ENCODE data around the gene FBXO17. TPM values are rescaled to one million over a fixed set of nuclear protein-coding genes. Genes with fewer than 3 reads are reported as not detected.
A peak's percentile ranks its signal among the peaks of the same experiment; 100 is the strongest.

The FBXO17 gene
- total and polyA plus RNA-seq, 2 of the 13 experiments (the other 11 are each of a cell fraction or from before 2014, with no cell fraction given), result 22.1 to 58.7 TPM

DNA sequence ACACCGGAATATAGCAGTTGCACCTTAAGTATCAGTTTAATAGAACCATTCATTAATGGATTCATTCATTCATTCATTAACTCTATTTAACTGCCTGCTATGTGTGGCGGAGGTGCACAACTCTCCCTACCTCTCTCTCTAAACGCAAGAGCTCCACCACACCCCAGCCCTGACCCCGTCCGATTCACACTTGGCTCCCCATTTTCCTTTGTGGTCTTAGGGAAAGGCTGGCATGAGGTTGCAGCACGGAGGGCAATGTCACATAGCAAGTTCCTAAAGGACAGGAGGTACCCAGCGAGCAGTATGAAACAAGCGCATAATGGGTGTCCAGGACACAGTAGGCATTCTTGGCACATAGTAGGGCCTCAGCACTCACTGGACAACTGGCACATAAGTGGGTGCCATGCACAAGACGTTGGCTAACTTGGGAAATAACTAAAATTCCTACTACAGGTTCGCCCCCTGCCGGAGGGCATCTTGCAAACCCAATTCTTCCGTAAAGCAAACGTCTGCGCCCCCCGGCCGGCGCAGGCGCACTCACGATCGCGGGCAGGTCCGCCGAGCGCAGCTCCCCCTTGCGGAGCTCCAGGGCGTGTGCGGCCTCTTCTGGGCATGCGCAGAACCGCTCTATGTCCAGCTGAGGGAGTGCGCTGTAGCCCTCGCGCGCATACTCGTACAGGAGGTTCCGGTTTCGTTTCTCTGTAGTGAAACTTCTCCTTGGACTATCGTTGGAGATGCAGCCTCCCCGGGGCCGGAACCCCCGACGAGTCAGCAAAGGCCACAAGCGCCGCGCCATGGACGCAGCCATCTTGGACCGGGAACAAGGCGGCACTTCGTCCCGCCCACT, 45.4 kb downstream of the FBXO17 start, which contains the start of gene SARS2 (continued):
- TF ChIP-seq PATZ1 (CRISPR knock-in tag; IDR thresholded peaks at IDR 0.05) (peak; percentile 20; the same call in 1 of the 2 replicates), ZFP90 (CRISPR knock-in tag; IDR thresholded peaks at IDR 0.05; ENCODE audit: borderline replicate concordance) (peak; percentile 47; the same call in 1 of the 2 replicates), ZNF318 (CRISPR knock-in tag; IDR thresholded peaks at IDR 0.05) (no peak), ZNF549 (CRISPR knock-in tag; IDR thresholded peaks at IDR 0.05) (no peak), CENPT (CRISPR knock-in tag; IDR thresholded peaks at IDR 0.05; ENCODE audit: low read depth) (no peak; the same call in 1 of the 2 replicates), CHCHD3 (CRISPR knock-in tag; IDR thresholded peaks at IDR 0.05) (no peak), PAX8 (CRISPR knock-in tag; IDR thresholded peaks at IDR 0.05; ENCODE audit: borderline replicate concordance) (no peak), BCL6 (CRISPR knock-in tag; IDR thresholded peaks at IDR 0.05) (peak; percentile 17; the same call in 1 of the 2 replicates), ZBTB1 (CRISPR knock-in tag; IDR thresholded peaks at IDR 0.05; ENCODE audit: borderline replicate concordance) (no peak), MYNN (CRISPR knock-in tag; IDR thresholded peaks at IDR 0.05; ENCODE audit: low read depth) (peak; percentile 67; the same call in 1 of the 2 replicates), NFE2L2 (IDR thresholded peaks at IDR 0.05; ENCODE audit: low read length) (no peak), ZNF639 (CRISPR knock-in tag; conservative IDR thresholded peaks at IDR 0.05) (peak; percentile 93; the same call in 1 of the 2 replicates), ZNF296 (CRISPR knock-in tag; conservative IDR thresholded peaks at IDR 0.05) (no peak), ZFAT (CRISPR knock-in tag; conservative IDR thresholded peaks at IDR 0.05) (no peak), NAIF1 (CRISPR knock-in tag; IDR thresholded peaks at IDR 0.05; ENCODE audit: borderline replicate concordance) (no peak), HDAC6 (IDR thresholded peaks at IDR 0.05; ENCODE audit: low read depth, low read length) (no peak), RFXANK (CRISPR knock-in tag; IDR thresholded peaks at IDR 0.05) (0 out of 2 replicates have a peak, but pooled peaks have one; percentile 35), FIP1L1 (IDR thresholded peaks at IDR 0.05; ENCODE audit: borderline replicate concordance, insufficient read depth, low read depth, low read length) (no peak)
